T-cell (primary cell): ENCODE results near the gene SMIM5. TPM values are rescaled to one million over a fixed set of nuclear protein-coding genes. Genes with fewer than 3 reads are reported as not detected.

Experiments
- ATAC-seq, 4 experiments: fragments of 200-7000 bp in 3 of 4; fragments of 150-1000 bp in 1 of 4; cut with Tn5 transposase; replicated peaks in 1 of 4; 1 replicate in 3 of 4; 2 replicates in 1 of 4; pipeline ENCODE4 v1.10.0; 2021; ENCODE audit warnings: moderate library complexity in 3 of 4, mild to moderate bottlenecking in 2 of 4, moderate number of reproducible peaks in 1 of 4
- CTCF ChIA-PET, 2 donors: fragments of 300-600 bp; sonication (Branson Sonifier 250); formaldehyde crosslinking; loops; one replicate each; lab custom pipeline; 2022; ENCODE audit warnings: antibody characterized with exemption in 2 of 2; lab: Charles Lee
- POLR2A ChIA-PET, 2 donors: fragments of 300-600 bp; sonication (Branson Sonifier 250); formaldehyde crosslinking; loops; one replicate each; lab custom pipeline; 2022; ENCODE audit warnings: antibody characterized with exemption in 2 of 2; lab: Charles Lee
- DNase-seq, 35 experiments: peaks; one replicate each; pipeline versions ENCODE4 v3.0.0 to v3.0.0-alpha.2; 2013 to 2023
- H3K27ac ChIP-seq: one replicate; pipeline ENCODE4 v1.5.1; 2013; ENCODE audit warnings: low read length
- H3K27me3 ChIP-seq, 2 experiments: replicated peaks in 1 of 2; 1 replicate in 1 of 2; 2 replicates in 1 of 2; pipeline versions ENCODE4 v1.6.1 to v1.7.0; 2013; ENCODE audit warnings: low read length in 1 of 2, mixed read lengths in 1 of 2; ENCODE audit not compliant: control insufficient read depth in 2 of 2, insufficient read depth in 2 of 2; ENCODE audit errors: extremely low read depth in 1 of 2
- H3K36me3 ChIP-seq, 2 donors: 1 replicate in 1 of 2; 2 replicates in 1 of 2; pipeline versions ENCODE4 v1.6.1 to v1.7.0; 2013; ENCODE audit warnings: low read length in 1 of 2; ENCODE audit not compliant: control insufficient read depth in 2 of 2, insufficient read depth in 1 of 2; ENCODE audit errors: extremely low read depth in 1 of 2
- H3K4me1 ChIP-seq, 2 experiments: 1 replicate in 1 of 2; 2 replicates in 1 of 2; pipeline versions ENCODE4 v1.6.1 to v1.7.0; 2013; ENCODE audit warnings: low read length in 2 of 2, mixed read lengths in 1 of 2; ENCODE audit not compliant: insufficient read depth in 2 of 2, control insufficient read depth in 1 of 2; ENCODE audit errors: extremely low read depth in 1 of 2
- H3K4me3 ChIP-seq, 2 donors: 1 replicate in 1 of 2; 2 replicates in 1 of 2; pipeline versions ENCODE4 v1.5.1 to v1.7.0; 2013; ENCODE audit warnings: mild to moderate bottlenecking in 2 of 2, low read length in 1 of 2, moderate library complexity in 1 of 2; ENCODE audit not compliant: control insufficient read depth in 1 of 2; ENCODE audit errors: extremely low read depth in 1 of 2
- H3K9me3 ChIP-seq: 2 replicates; pipeline ENCODE4 v1.7.0; 2013
- H3K27ac Mint-ChIP-seq, 2 donors: one replicate each; pipeline ENCODE4 v1.8.0; 2020 to 2021; ENCODE audit warnings: mild to moderate bottlenecking in 2 of 2, mixed read lengths in 2 of 2
- H3K27me3 Mint-ChIP-seq, 2 donors: one replicate each; pipeline ENCODE4 v1.8.0; 2021 to 2022; ENCODE audit warnings: mixed read lengths in 2 of 2
- H3K36me3 Mint-ChIP-seq: one replicate; pipeline ENCODE4 v1.8.0; 2021; ENCODE audit warnings: mixed read lengths
- H3K4me1 Mint-ChIP-seq, 3 donors: one replicate each; pipeline ENCODE4 v1.8.0; 2020 to 2022; ENCODE audit warnings: mixed read lengths in 3 of 3, mild to moderate bottlenecking in 1 of 3
- H3K4me3 Mint-ChIP-seq, 3 donors: one replicate each; pipeline ENCODE4 v1.8.0; 2020 to 2022; ENCODE audit warnings: mild to moderate bottlenecking in 3 of 3, mixed read lengths in 3 of 3, moderate library complexity in 3 of 3
- H3K9me3 Mint-ChIP-seq, 3 donors: one replicate each; pipeline ENCODE4 v1.8.0; 2020 to 2022; ENCODE audit warnings: mixed read lengths in 3 of 3
- WGBS: methylation state at CpG from one replicate; pipeline ENCODE4 v1.1.5; 2013; ENCODE audit warnings: missing lambda C conversion rate; ENCODE audit not compliant: insufficient coverage; 5-methylcytosine and 5-hydroxymethylcytosine counted together
- total RNA-seq, 35 experiments: library from RNA in 6 of 35; stranded (reverse) in 6 of 35; fragments of 120-200 nt in 1 of 35; gene quantifications; one replicate each; pipeline versions ENCODE4 v1.2.1 to v1.2.4 and lab custom pipeline; 2013 to 2026

Gene SMIM5
- total RNA-seq, 5 donors from 2014 or later (not counting 1 experiment from before 2014, with no cell fraction given) = 0.35 to 2.2 (median 0.82) TPM

- peaks cover 0 to 10% of the 10 kb centered on the region in 2 experiments for H3K4me1 ChIP-seq
- peaks cover 28% of the 10 kb centered on the region for H3K36me3 Mint-ChIP-seq
- no peak overlapping the region for H3K4me3 ChIP-seq
- no peak overlapping the region for H3K4me3 Mint-ChIP-seq
- peaks cover 7 to 21% of the 10 kb centered on the region in 2 donors for H3K36me3 ChIP-seq
- H3K27ac Mint-ChIP-seq = peak overlapping the region in 1 of 2 donors; percentile 44
- no peaks in the 10 kb centered on the region for H3K27me3 ChIP-seq
- POLR2A ChIA-PET = no interaction called here
- no peak overlapping the region for H3K27ac ChIP-seq
- no peaks in the 10 kb centered on the region for H3K27me3 Mint-ChIP-seq
- CTCF ChIA-PET = interaction anchor here in 1 of 2 donors (0.6 to 0.9 kb wide), 2 partner anchors 13 to 978 kb away, joined by 3 read pairs; partner anchors contain the start of gene SMIM5
- ATAC-seq (peak; percentile 23 to 64 (median 47)), DNase-seq (peak in 1 of 35 experiments; percentile 33)
- peaks cover 2 to 13% (median 9%) of the 10 kb centered on the region in 3 donors for H3K4me1 Mint-ChIP-seq
- H3K9me3 ChIP-seq = no peaks in the 10 kb centered on the region
- H3K9me3 Mint-ChIP-seq = no peaks in the 10 kb centered on the region
- 65% methylated on average over 13 of the region's 17 CpGs for WGBS
Observed at GRCh38 chr17:75645889-75646637, 12.8 kb downstream of the SMIM5 start.

DNA sequence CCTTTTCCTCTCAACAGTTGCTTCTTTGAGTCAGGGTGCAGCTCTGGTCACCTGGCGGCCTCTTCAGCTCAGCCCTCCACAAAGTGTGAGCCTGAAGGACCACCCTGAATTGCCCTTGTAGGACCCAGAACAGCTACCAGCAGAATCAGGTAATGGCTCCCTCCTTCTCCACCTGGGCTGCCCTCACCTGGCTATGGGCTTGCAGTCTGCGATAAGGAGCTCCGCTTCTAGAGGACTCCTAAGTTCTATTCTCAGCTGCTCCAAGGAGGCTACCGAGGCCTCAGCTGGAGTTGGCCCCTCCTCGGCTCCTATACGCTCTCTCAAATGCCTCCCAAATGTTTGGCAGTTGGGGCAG, 13.4 kb downstream of the SMIM5 start:
- no peak for DNase-seq
- Mint-ChIP-seq H3K27ac (no peak overlapping the region), H3K9me3 (no peaks in the 10 kb centered on the region), H3K4me3 (no peak overlapping the region), H3K36me3 (peaks cover 32% of the 10 kb centered on the region), H3K4me1 (peaks cover 2 to 13% (median 9%) of the 10 kb centered on the region in 3 donors), H3K27me3 (no peaks in the 10 kb centered on the region)
- whole genome bisulfite sequencing = 98% methylated on average over 6 of the region's 6 CpGs
- Histone ChIP-seq H3K36me3 (peaks cover 7 to 26% of the 10 kb centered on the region in 2 donors), H3K4me1 (peaks cover 0 to 10% of the 10 kb centered on the region in 2 experiments), H3K9me3 (no peaks in the 10 kb centered on the region), H3K27ac (no peak overlapping the region), H3K27me3 (no peaks in the 10 kb centered on the region), H3K4me3 (no peak overlapping the region)
- ChIA-PET POLR2A (no interaction called here), CTCF (no interaction called here)
- no peak for ATAC-seq

DNA sequence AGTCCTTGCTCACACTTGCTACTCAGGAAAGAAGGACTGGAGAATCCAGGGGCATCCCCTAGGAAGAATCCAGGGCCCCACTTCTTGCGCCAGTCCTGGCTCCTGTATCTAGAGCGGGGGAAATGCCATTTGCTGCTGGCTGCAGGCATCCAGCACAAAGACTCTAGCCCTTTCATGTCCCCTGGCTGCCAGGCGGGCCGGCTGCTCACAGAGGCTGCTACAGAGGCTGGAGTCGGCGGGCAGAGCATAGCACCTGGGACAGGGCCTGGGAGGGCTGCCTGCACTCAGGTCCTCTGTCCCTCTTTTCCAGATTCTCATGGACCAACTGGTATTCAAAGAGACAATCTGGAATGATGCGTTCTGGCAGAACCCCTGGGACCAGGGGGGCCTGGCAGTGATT, 13.8 kb downstream of the SMIM5 start:
- WGBS = 98% methylated on average over 7 of the region's 7 CpGs
- ATAC-seq = no peak
- H3K9me3 ChIP-seq = no peaks in the 10 kb centered on the region
- H3K27ac Mint-ChIP-seq = no peak overlapping the region
- H3K27ac ChIP-seq = no peak overlapping the region
- H3K9me3 Mint-ChIP-seq = no peaks in the 10 kb centered on the region
- DNase-seq = no peak
- POLR2A ChIA-PET = no interaction called here
- H3K36me3 ChIP-seq = peaks cover 7 to 26% of the 10 kb centered on the region in 2 donors
- H3K4me3 Mint-ChIP-seq = no peak overlapping the region
- peaks cover 2 to 13% (median 9%) of the 10 kb centered on the region in 3 donors for H3K4me1 Mint-ChIP-seq
- H3K27me3 Mint-ChIP-seq = no peaks in the 10 kb centered on the region
- H3K36me3 Mint-ChIP-seq = peaks cover 30% of the 10 kb centered on the region
- no peaks in the 10 kb centered on the region for H3K27me3 ChIP-seq
- peaks cover 0 to 10% of the 10 kb centered on the region in 2 experiments for H3K4me1 ChIP-seq
- CTCF ChIA-PET = no interaction called here
- H3K4me3 ChIP-seq = no peak overlapping the region

GRCh38 chr17:75647921-75648320, 14.7 kb downstream of the SMIM5 start:
- H3K27me3 Mint-ChIP-seq = no peaks in the 10 kb centered on the region
- WGBS = 98% methylated on average over 6 of the region's 7 CpGs
- no peak for DNase-seq

GRCh38 chr17:75649687-75650086, 16.5 kb downstream of the SMIM5 start:
- H3K36me3 ChIP-seq = peaks cover 11 to 37% of the 10 kb centered on the region in 2 donors
- no peaks in the 10 kb centered on the region for H3K9me3 ChIP-seq
- Mint-ChIP-seq H3K36me3 (peaks cover 42% of the 10 kb centered on the region), H3K4me3 (no peak overlapping the region), H3K4me1 (peaks cover 8 to 20% (median 13%) of the 10 kb centered on the region in 3 donors), H3K27ac (no peak overlapping the region), H3K9me3 (no peaks in the 10 kb centered on the region), H3K27me3 (no peaks in the 10 kb centered on the region)
- H3K27me3 ChIP-seq = no peaks in the 10 kb centered on the region
- no peak overlapping the region for H3K4me3 ChIP-seq
- ATAC-seq (no peak), DNase-seq (no peak)
- H3K27ac ChIP-seq = no peak overlapping the region
- WGBS = 94% methylated on average over 5 of the region's 6 CpGs
- ChIA-PET POLR2A (no interaction called here), CTCF (interaction anchor here in 1 of 2 donors (0.5 kb wide), 1 partner anchor 732 kb away, joined by 3 read pairs; no protein-coding TSS in a partner anchor)
- peaks cover 0 to 10% of the 10 kb centered on the region in 2 experiments for H3K4me1 ChIP-seq

More at GRCh38 chr17:75647921-75648320, 14.7 kb downstream of the SMIM5 start:
- Mint-ChIP-seq H3K4me3 (no peak overlapping the region), H3K9me3 (no peaks in the 10 kb centered on the region), H3K36me3 (peaks cover 32% of the 10 kb centered on the region), H3K4me1 (peaks cover 5 to 18% (median 11%) of the 10 kb centered on the region in 3 donors), H3K27ac (no peak overlapping the region)
- ATAC-seq = no peak
- ChIA-PET POLR2A (no interaction called here), CTCF (no interaction called here)
- Histone ChIP-seq H3K4me1 (peaks cover 0 to 10% of the 10 kb centered on the region in 2 experiments), H3K4me3 (no peak overlapping the region), H3K27me3 (no peaks in the 10 kb centered on the region), H3K27ac (no peak overlapping the region), H3K9me3 (no peaks in the 10 kb centered on the region), H3K36me3 (peaks cover 14 to 30% of the 10 kb centered on the region in 2 donors)

DNA sequence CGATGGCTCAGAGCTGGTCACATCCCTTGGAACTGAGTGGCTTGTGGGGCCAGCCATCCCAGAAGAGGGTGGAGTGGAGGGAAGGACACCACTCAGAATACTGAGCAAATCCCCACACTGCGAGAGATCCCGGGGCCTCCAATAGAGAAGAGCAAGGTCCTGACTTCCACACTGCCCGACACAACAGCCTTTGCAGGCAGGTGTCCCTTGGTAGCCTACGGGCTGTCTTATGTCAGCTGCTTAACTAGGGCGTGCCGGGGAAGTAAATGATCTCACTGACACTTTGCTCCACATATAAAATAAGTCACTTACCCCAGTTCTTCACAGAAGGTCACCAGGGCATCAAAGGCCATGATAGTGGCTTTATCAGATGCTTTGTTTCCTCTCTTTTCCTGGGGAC, 17.6 kb downstream of the SMIM5 start:
- no peak for DNase-seq
- Mint-ChIP-seq H3K27me3 (no peaks in the 10 kb centered on the region), H3K4me3 (no peak overlapping the region), H3K27ac (no peak overlapping the region), H3K4me1 (peaks cover 8 to 17% (median 11%) of the 10 kb centered on the region in 3 donors), H3K9me3 (no peaks in the 10 kb centered on the region), H3K36me3 (peaks cover 42% of the 10 kb centered on the region)
- ChIA-PET CTCF (no interaction called here), POLR2A (no interaction called here)
- Histone ChIP-seq H3K36me3 (peaks cover 16 to 40% of the 10 kb centered on the region in 2 donors), H3K4me1 (peaks cover 0 to 9% of the 10 kb centered on the region in 2 experiments), H3K9me3 (no peaks in the 10 kb centered on the region), H3K27ac (no peak overlapping the region), H3K27me3 (no peaks in the 10 kb centered on the region), H3K4me3 (no peak overlapping the region)
- 100% methylated on average over 6 of the region's 7 CpGs for WGBS
- no peak for ATAC-seq
